Midbrain (tissue), 1 donor: ENCODE measurements around the gene PLPPR5.
A peak's percentile ranks its signal among the peaks of the same experiment; 100 is the strongest.
"Not testable (repeated sequence)": the region's sequence is repeated elsewhere in the genome, so short reads cannot be mapped to it uniquely, and the experiment has no call there.

Experiments
- DNase-seq: peaks from one replicate; lab custom pipeline; 2025; lab: John Stamatoyannopoulos, UW

The PLPPR5 gene

GRCh38 chr1:98919211-98919610 lies 85.5 kb downstream of the PLPPR5 start:
- no peak for DNase-seq

GRCh38 chr1:98914547-98914946 lies 90.1 kb downstream of the PLPPR5 start:
- no peak for DNase-seq

- no peak for DNase-seq
Observed at GRCh38 chr1:98910827-98911226, 93.8 kb downstream of the PLPPR5 start.

GRCh38 chr1:98908980-98909379 lies 95.7 kb downstream of the PLPPR5 start:
- no peak for DNase-seq

- no peak for DNase-seq
Observed at GRCh38 chr1:98906809-98907208, 97.9 kb downstream of the PLPPR5 start.

- no peak for DNase-seq
Observed at GRCh38 chr1:98906361-98906760, 98.3 kb downstream of the PLPPR5 start.

GRCh38 chr1:98904684-98905083 lies 100.0 kb downstream of the PLPPR5 start:
- DNase-seq = no peak

GRCh38 chr1:98903726-98904125 lies 100.9 kb downstream of the PLPPR5 start:
- DNase-seq = no peak

GRCh38 chr1:98903261-98903660 lies 101.4 kb downstream of the PLPPR5 start:
- DNase-seq = no peak

- no peak for DNase-seq
Observed at GRCh38 chr1:98898940-98899339, 105.7 kb downstream of the PLPPR5 start.

- no peak for DNase-seq
Observed at GRCh38 chr1:98897479-98897878, 107.2 kb downstream of the PLPPR5 start.

GRCh38 chr1:98896711-98897445 lies 107.8 kb downstream of the PLPPR5 start:
- DNase-seq = no peak

- DNase-seq = no peak
Observed at GRCh38 chr1:98893371-98893770, 111.3 kb downstream of the PLPPR5 start.

- no peak for DNase-seq
Observed at GRCh38 chr1:98888869-98889268, 115.8 kb downstream of the PLPPR5 start.

GRCh38 chr1:98887507-98887906 lies 117.2 kb downstream of the PLPPR5 start:
- DNase-seq = no peak

- DNase-seq = no peak
Observed at GRCh38 chr1:98884864-98885263, 119.8 kb downstream of the PLPPR5 start.

- DNase-seq = no peak
Observed at GRCh38 chr1:98881901-98882300, 122.8 kb downstream of the PLPPR5 start.

GRCh38 chr1:98881234-98881633 lies 123.4 kb downstream of the PLPPR5 start:
- DNase-seq = not testable (repeated sequence)

- DNase-seq = no peak
Observed at GRCh38 chr1:98874828-98875227, 129.8 kb downstream of the PLPPR5 start.

- peak; percentile 6 for DNase-seq
Observed at GRCh38 chr1:98870959-98871903, 133.4 kb downstream of the PLPPR5 start.

GRCh38 chr1:98865796-98866195 lies 138.9 kb downstream of the PLPPR5 start:
- no peak for DNase-seq

GRCh38 chr1:98860329-98860728 lies 144.3 kb downstream of the PLPPR5 start:
- no peak for DNase-seq

GRCh38 chr1:98854137-98854536 lies 150.5 kb downstream of the PLPPR5 start:
- no peak for DNase-seq
